Neural cell (in vitro differentiated cells): Measurements from ENCODE around the gene PLIN3.
A peak's percentile ranks its signal among the peaks of the same experiment; 100 is the strongest.

Source experiments
- CTCF ChIP-seq: fragments of 450-650 bp; IDR thresholded peaks from 2 replicates; pipeline ENCODE4 v1.5.1; 2014; ENCODE audit warnings: antibody characterized with exemption, mild to moderate bottlenecking, moderate library complexity; ENCODE audit not compliant: poor library complexity, severe bottlenecking
- EP300 ChIP-seq: fragments of 450-650 bp; conservative IDR thresholded peaks from 2 replicates; pipeline ENCODE4 v1.6.1; 2014; ENCODE audit warnings: antibody characterized with exemption, mild to moderate bottlenecking, moderate library complexity; ENCODE audit not compliant: poor library complexity, severe bottlenecking
- EZH2 ChIP-seq: fragments of 200-600, 300-800 bp; shearing (Covaris generic), sonication (generic); IDR thresholded peaks from 2 replicates; pipeline ENCODE4 v1.6.1; 2014; ENCODE audit warnings: antibody characterized with exemption, low read length, borderline replicate concordance, mild to moderate bottlenecking; ENCODE audit not compliant: insufficient read depth, poor library complexity, severe bottlenecking
- MXI1 ChIP-seq: fragments of 450-650 bp; conservative IDR thresholded peaks from 2 replicates; pipeline ENCODE4 v1.6.1; 2014; ENCODE audit warnings: antibody characterized with exemption, mild to moderate bottlenecking; ENCODE audit not compliant: poor library complexity, severe bottlenecking
- POLR2AphosphoS5 ChIP-seq: IDR thresholded peaks from 2 replicates; pipeline ENCODE4 v1.6.1; 2012
- RAD21 ChIP-seq: fragments of 450-650 bp; conservative IDR thresholded peaks from 2 replicates; pipeline ENCODE4 v1.6.1; 2014; ENCODE audit warnings: antibody characterized with exemption, mild to moderate bottlenecking, moderate library complexity
- REST ChIP-seq: IDR thresholded peaks from 2 replicates; pipeline ENCODE4 v1.6.1; 2012; ENCODE audit warnings: borderline replicate concordance
- TAF1 ChIP-seq: IDR thresholded peaks from 2 replicates; pipeline ENCODE4 v1.6.1; 2012; ENCODE audit warnings: low read depth

- TF ChIP-seq CTCF, result peak; percentile 56
- no peak for TF ChIP-seq POLR2AphosphoS5
- TF ChIP-seq EP300, result no peak
- no peak for TF ChIP-seq EZH2
- no peak for TF ChIP-seq TAF1
- TF ChIP-seq RAD21, result peak; percentile 35
- no peak for TF ChIP-seq REST
- no peak for TF ChIP-seq MXI1
Observed at GRCh38 chr19:4911786-4912672, 44.6 kb upstream of the PLIN3 start.
